Measurements from ENCODE around the gene PROCA1.
"Not testable (repeated sequence)": the region's sequence is repeated elsewhere in the genome, so short reads cannot be mapped to it uniquely, and the experiment has no call there.

DNA sequence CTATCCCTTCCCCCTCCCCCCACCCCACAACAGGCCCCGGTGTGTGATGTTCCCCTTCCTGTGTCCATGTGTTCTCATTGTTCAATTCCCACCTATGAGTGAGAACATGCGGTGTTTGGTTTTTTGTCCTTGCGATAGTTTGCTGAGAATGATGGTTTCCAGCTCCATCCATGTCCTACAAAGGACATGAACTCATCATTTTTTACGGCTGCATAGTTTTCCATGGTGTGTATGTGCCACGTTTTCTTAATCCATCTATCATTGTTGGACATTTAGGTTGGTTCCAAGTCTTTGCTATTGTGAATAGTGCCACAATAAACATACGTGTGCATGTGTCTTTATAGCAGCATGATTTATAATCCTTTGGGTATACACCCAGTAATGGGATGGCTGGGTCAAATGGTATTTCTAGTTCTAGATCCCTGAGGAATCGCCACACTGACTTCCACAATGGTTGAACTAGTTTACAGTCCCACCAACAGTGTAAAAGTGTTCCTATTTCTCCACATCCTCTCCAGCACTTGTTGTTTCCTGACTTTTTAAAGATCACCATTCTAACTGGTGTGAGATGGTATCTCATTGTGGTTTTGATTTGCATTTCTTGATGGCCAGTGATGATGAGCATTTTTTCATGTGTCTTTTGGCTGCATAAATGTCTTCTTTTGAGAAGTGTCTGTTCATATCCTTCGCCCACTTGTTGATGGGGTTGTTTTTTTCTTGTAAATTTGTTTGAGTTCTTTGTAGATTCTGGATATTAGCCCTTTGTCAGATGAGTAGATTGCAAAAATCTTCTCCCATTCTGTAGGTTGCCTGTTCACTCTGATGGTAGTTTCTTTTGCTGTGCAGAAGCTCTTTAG lies 24.5 kb upstream of the PROCA1 start:
- TF ChIP-seq, protein P1, sequence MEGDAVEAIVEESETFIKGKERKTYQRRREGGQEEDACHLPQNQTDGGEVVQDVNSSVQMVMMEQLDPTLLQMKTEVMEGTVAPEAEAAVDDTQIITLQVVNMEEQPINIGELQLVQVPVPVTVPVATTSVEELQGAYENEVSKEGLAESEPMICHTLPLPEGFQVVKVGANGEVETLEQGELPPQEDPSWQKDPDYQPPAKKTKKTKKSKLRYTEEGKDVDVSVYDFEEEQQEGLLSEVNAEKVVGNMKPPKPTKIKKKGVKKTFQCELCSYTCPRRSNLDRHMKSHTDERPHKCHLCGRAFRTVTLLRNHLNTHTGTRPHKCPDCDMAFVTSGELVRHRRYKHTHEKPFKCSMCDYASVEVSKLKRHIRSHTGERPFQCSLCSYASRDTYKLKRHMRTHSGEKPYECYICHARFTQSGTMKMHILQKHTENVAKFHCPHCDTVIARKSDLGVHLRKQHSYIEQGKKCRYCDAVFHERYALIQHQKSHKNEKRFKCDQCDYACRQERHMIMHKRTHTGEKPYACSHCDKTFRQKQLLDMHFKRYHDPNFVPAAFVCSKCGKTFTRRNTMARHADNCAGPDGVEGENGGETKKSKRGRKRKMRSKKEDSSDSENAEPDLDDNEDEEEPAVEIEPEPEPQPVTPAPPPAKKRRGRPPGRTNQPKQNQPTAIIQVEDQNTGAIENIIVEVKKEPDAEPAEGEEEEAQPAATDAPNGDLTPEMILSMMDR (IDR thresholded peaks at IDR 0.05) = not testable (repeated sequence)
- TF ChIP-seq POLR2A (IDR thresholded peaks at IDR 0.05) = not testable (repeated sequence)
